ENCODE measurements around the gene INHBB. TPM values are rescaled to one million over a fixed set of nuclear protein-coding genes. Genes with fewer than 3 reads are reported as not detected.

INHBB gene
- total RNA-seq, 4 donors from 2014 or later, result 0.15 to 2.5 (median 0.93) TPM

DNA sequence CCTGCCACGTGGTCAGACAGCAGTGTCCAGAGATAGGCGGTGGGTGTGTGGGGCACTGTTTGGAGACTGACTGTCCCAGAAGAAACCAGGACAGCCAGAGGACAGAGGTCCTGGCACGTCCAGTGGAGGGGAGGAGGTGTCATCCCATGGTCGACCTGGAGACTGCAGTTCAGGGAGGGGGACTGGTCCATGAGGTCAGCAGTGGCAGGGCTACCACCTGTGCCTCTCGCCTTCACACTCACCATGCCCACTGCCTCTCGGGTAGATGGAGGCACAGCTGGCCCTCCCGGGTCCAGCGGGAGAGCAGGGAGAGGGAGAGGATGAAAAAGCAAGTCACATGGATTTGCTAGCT lies 53.9 kb downstream of the INHBB start:
- intact Hi-C loops (cut with DNase I), result no loop called here
- H3K4me1 ChIP-seq, result no peaks in the 10 kb centered on the region
- peaks cover 0 to 71% (median 0%) of the 10 kb centered on the region in 4 donors for H3K27me3 ChIP-seq
- no peak overlapping the region for H3K27ac ChIP-seq
- no peaks in the 10 kb centered on the region for H3K36me3 ChIP-seq
- 45 to 84% methylated on average over 5 to 6 of the region's 8 CpGs for WGBS, 2 donors
- no peaks in the 10 kb centered on the region for H3K9me3 ChIP-seq
- TF ChIP-seq POLR2A (IDR thresholded peaks at IDR 0.05) (no peak), CTCF (IDR thresholded peaks at IDR 0.05) (no peak)
- no peak overlapping the region for H3K4me3 ChIP-seq
- DNase-seq, result no peak

GRCh38 chr2:120400551-120400950 lies 54.6 kb downstream of the INHBB start:
- 69 to 70% methylated on average over 11 of the region's 11 CpGs for WGBS, 2 donors
- Histone ChIP-seq H3K27ac (no peak overlapping the region), H3K4me3 (no peak overlapping the region), H3K4me1 (no peaks in the 10 kb centered on the region), H3K9me3 (no peaks in the 10 kb centered on the region), H3K27me3 (peaks cover 0 to 65% (median 0%) of the 10 kb centered on the region in 4 donors), H3K36me3 (no peaks in the 10 kb centered on the region)
- intact Hi-C loops (cut with DNase I), result no loop called here
- TF ChIP-seq POLR2A (IDR thresholded peaks at IDR 0.05) (no peak), CTCF (IDR thresholded peaks at IDR 0.05) (no peak)
- no peak for DNase-seq

Other genes with a start within 250 kb of the INHBB start
- 10 to 100 TPM; 20.9 to 24.8 (median 23.3) TPM for gene TMEM185B, start 122.7 kb upstream of the INHBB start, total RNA-seq
- gene RALB, start 93.3 kb upstream of the INHBB start, total RNA-seq, result 10 to 100 TPM; 50.2 to 99.2 (median 64.8) TPM